SK-N-SH (cell line): ENCODE data around the gene NUMA1. TPM values are rescaled to one million over a fixed set of nuclear protein-coding genes. Genes with fewer than 3 reads are reported as not detected.

Experiments
- CTCF ChIA-PET: fragments of 300-600, 350-600 bp; formaldehyde crosslinking; extraction: SDS; loops from one replicate; lab custom pipeline; 2021; lab: Yijun Ruan, JAX
- POLR2A ChIA-PET: fragments of 350-600 bp; sonication (Branson Sonifier 250); formaldehyde crosslinking; extraction: SDS; loops from one replicate; lab custom pipeline; 2020; ENCODE audit warnings: antibody characterized with exemption, inconsistent platforms; lab: Yijun Ruan, JAX
- DNase-seq: peaks from one replicate; pipeline ENCODE4 v3.0.0; 2012
- H2AFZ ChIP-seq: fragments of 200-600 bp; sonication (generic); 2 replicates; pipeline ENCODE4 v1.8.1; 2016; ENCODE audit warnings: antibody characterized with exemption, mild to moderate bottlenecking, low read depth
- H3F3A ChIP-seq: fragments of 200-600 bp; sonication (generic); replicated peaks from 2 replicates; pipeline ENCODE3; 2016; ENCODE audit warnings: antibody characterized with exemption, mild to moderate bottlenecking; ENCODE audit not compliant: insufficient read depth
- H3K27ac ChIP-seq, 2 experiments: fragments of 200-500 bp in 1 of 2; fragments of 200-600 bp in 1 of 2; sonication (Bioruptor generic) in 1 of 2; sonication (generic), shearing (Covaris generic) in 1 of 2; 2 replicates each; pipeline versions ENCODE4 v1.5.1 to v1.6.1; 2014 to 2016; ENCODE audit warnings: low read depth in 2 of 2, inconsistent platforms in 1 of 2, low read length in 1 of 2, mild to moderate bottlenecking in 1 of 2, mixed read lengths in 1 of 2
- H3K27me3 ChIP-seq: fragments of 200-600 bp; sonication (generic), shearing (Covaris generic); 2 replicates; pipeline ENCODE4 v1.6.1; 2016; ENCODE audit warnings: mixed run types; ENCODE audit not compliant: insufficient read depth
- H3K36me3 ChIP-seq, 2 experiments: fragments of 200-500 bp in 1 of 2; fragments of 200-600 bp in 1 of 2; sonication (Bioruptor generic) in 1 of 2; sonication (generic) in 1 of 2; replicated peaks in 1 of 2; 2 replicates each; pipeline versions ENCODE3 to v1.5.1; 2014 to 2016; ENCODE audit warnings: low read length in 1 of 2, mild to moderate bottlenecking in 1 of 2; ENCODE audit not compliant: insufficient read depth in 2 of 2, control insufficient read depth in 1 of 2
- H3K4me1 ChIP-seq, 2 experiments: fragments of 200-500 bp in 1 of 2; fragments of 200-600 bp in 1 of 2; sonication (Bioruptor generic) in 1 of 2; sonication (generic), shearing (Covaris generic) in 1 of 2; 2 replicates each; pipeline versions ENCODE4 v1.5.1 to v1.6.1; 2014 to 2016; ENCODE audit warnings: low read depth in 1 of 2, low read length in 1 of 2, mixed run types in 1 of 2; ENCODE audit not compliant: insufficient read depth in 2 of 2, control insufficient read depth in 1 of 2
- H3K4me2 ChIP-seq: fragments of 200-600 bp; sonication (generic), shearing (Covaris generic); 2 replicates; pipeline ENCODE4 v1.6.1; 2017; ENCODE audit warnings: mixed run types
- H3K4me3 ChIP-seq, 2 experiments: fragments of 200-500 bp in 1 of 2; fragments of 200-600 bp in 1 of 2; sonication (Bioruptor generic) in 1 of 2; sonication (generic), shearing (Covaris generic) in 1 of 2; 2 replicates each; pipeline versions ENCODE4 v1.5.1 to v1.8.1; 2014 to 2016; ENCODE audit warnings: low read depth in 2 of 2, inconsistent platforms in 1 of 2, low read length in 1 of 2, mild to moderate bottlenecking in 1 of 2, mixed read lengths in 1 of 2, moderate library complexity in 1 of 2
- H3K79me2 ChIP-seq: fragments of 200-600 bp; sonication (generic); 2 replicates; pipeline ENCODE4 v1.8.1; 2017; ENCODE audit warnings: mild to moderate bottlenecking; ENCODE audit not compliant: insufficient read depth
- H3K9ac ChIP-seq: fragments of 200-600 bp; sonication (generic); 2 replicates; pipeline ENCODE4 v1.6.1; 2017; ENCODE audit warnings: mixed run types
- H3K9me2 ChIP-seq: fragments of 200-600 bp; sonication (generic); 2 replicates; pipeline ENCODE4 v1.6.1; 2017; ENCODE audit warnings: mixed run types
- H3K9me3 ChIP-seq: fragments of 200-600 bp; sonication (generic); 2 replicates; pipeline ENCODE4 v1.6.1; 2017; ENCODE audit warnings: mixed run types, mild to moderate bottlenecking, moderate library complexity
- H4K20me1 ChIP-seq: fragments of 200-600 bp; sonication (generic); 2 replicates; pipeline ENCODE4 v1.6.1; 2017; ENCODE audit warnings: mild to moderate bottlenecking, mixed run types; ENCODE audit not compliant: insufficient read depth
- GATA2 ChIP-seq: sonication (generic); formaldehyde crosslinking; IDR thresholded peaks from 2 replicates; pipeline ENCODE4 v1.5.0; 2020; ENCODE audit warnings: mild to moderate bottlenecking, missing genetic modification reagents
- MEF2A ChIP-seq: IDR thresholded peaks from 2 replicates; pipeline ENCODE4 v1.4.0; 2012; ENCODE audit warnings: low read depth, borderline replicate concordance
- MXI1 ChIP-seq: IDR thresholded peaks from 2 replicates; pipeline ENCODE4 v1.6.1; 2012; ENCODE audit warnings: mild to moderate bottlenecking, low read depth, low read length, improper control_type of control experiment
- PBX3 ChIP-seq: IDR thresholded peaks from 2 replicates; pipeline ENCODE4; 2012
- REST ChIP-seq: IDR thresholded peaks from 2 replicates; pipeline ENCODE4 v1.6.1; 2012; ENCODE audit warnings: mild to moderate bottlenecking, low read depth, low read length, moderate library complexity
- RFX5 ChIP-seq: IDR thresholded peaks from 2 replicates; pipeline ENCODE4 v1.6.1; 2012; ENCODE audit warnings: mild to moderate bottlenecking, improper control_type of control experiment, low read length
- RXRA ChIP-seq: IDR thresholded peaks from 2 replicates; pipeline ENCODE4 v1.4.0; 2012; ENCODE audit warnings: low read depth, mild to moderate bottlenecking, borderline replicate concordance
- TAF1 ChIP-seq: IDR thresholded peaks from 2 replicates; pipeline ENCODE4 v1.6.1; 2012; ENCODE audit warnings: low read depth, mild to moderate bottlenecking, low read length, moderate library complexity, borderline replicate concordance
- WGBS: methylation state at CpG from one replicate; pipeline ENCODE4 v1.1.6; 2017; ENCODE audit warnings: low lambda C conversion rate; 5-methylcytosine and 5-hydroxymethylcytosine counted together
- polyA plus RNA-seq, 3 experiments: library from polyadenylated mRNA; depleted of rRNA; stranded (reverse); fragments of >200 nt; gene quantifications; 2 replicates each; pipeline ENCODE4 v1.2.3, GENCODE V29; 2012
- TF ChIP-seq, protein P1 (sequence below): IDR thresholded peaks from 2 replicates; pipeline ENCODE4 v1.4.0; 2012; ENCODE audit warnings: low read depth, borderline replicate concordance
- TF ChIP-seq, protein P2 (sequence below): IDR thresholded peaks from 2 replicates; pipeline ENCODE4 v1.4.0; 2012; ENCODE audit warnings: low read depth

Gene NUMA1
- polyA plus RNA-seq, 1 of the 3 experiments (the other 2 are of a cell fraction), result 111 TPM

GRCh38 chr11:72045849-72046248 is 34.5 kb downstream of the NUMA1 start:
- H3K9me3 ChIP-seq, result no peaks in the 10 kb centered on the region
- TF ChIP-seq REST, result no peak
- TF ChIP-seq, protein P1, sequence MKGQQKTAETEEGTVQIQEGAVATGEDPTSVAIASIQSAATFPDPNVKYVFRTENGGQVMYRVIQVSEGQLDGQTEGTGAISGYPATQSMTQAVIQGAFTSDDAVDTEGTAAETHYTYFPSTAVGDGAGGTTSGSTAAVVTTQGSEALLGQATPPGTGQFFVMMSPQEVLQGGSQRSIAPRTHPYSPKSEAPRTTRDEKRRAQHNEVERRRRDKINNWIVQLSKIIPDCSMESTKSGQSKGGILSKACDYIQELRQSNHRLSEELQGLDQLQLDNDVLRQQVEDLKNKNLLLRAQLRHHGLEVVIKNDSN, result no peak
- no peak for TF ChIP-seq MEF2A
- no peak for TF ChIP-seq MXI1
- TF ChIP-seq, protein P2, sequence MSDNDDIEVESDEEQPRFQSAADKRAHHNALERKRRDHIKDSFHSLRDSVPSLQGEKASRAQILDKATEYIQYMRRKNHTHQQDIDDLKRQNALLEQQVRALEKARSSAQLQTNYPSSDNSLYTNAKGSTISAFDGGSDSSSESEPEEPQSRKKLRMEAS, result no peak
- TF ChIP-seq RXRA, result no peak
- TF ChIP-seq RFX5, result no peak
- no peak for TF ChIP-seq PBX3
- no peak for TF ChIP-seq GATA2 (CRISPR knock-in tag)
- TF ChIP-seq TAF1, result no peak
- TF ChIP-seq, all 33 proteins: peak for 0
- H3K9ac ChIP-seq, result no peak overlapping the region
- H3K36me3 ChIP-seq, result peaks cover 4% of the 10 kb centered on the region in 2 experiments
- ChIA-PET POLR2A (no interaction called here), CTCF (interaction anchor here (1.0 to 1.4 kb wide), 3 partner anchors 22 to 45 kb away, joined by 3 to 4 read pairs (median 3); no protein-coding TSS in a partner anchor)
- H3K27ac ChIP-seq, result no peak overlapping the region; a peak in 1 of 4 replicates
- WGBS, result 80% methylated on average over 4 of the region's 5 CpGs
- no peaks in the 10 kb centered on the region for H3K9me2 ChIP-seq
- H3K4me1 ChIP-seq, result peaks cover 8 to 18% of the 10 kb centered on the region in 2 experiments; a peak in 3 of 4 replicates
- no peaks in the 10 kb centered on the region for H3K27me3 ChIP-seq
- H3F3A ChIP-seq, result peaks cover 18% of the 10 kb centered on the region
- DNase-seq, result no peak
- H2AFZ ChIP-seq, result no peak overlapping the region
- peaks cover 92% of the 10 kb centered on the region for H3K79me2 ChIP-seq
- H3K4me3 ChIP-seq, result no peak overlapping the region
- no peak overlapping the region for H3K4me2 ChIP-seq
- H4K20me1 ChIP-seq, result no peaks in the 10 kb centered on the region
